ENCODE data around the gene LRRC63. TPM values are rescaled to one million over a fixed set of nuclear protein-coding genes. Genes with fewer than 3 reads are reported as not detected.

The LRRC63 gene
- total RNA-seq, 4 donors from 2014 or later = 0.11 to 0.13 TPM; not detected in 2

DNA sequence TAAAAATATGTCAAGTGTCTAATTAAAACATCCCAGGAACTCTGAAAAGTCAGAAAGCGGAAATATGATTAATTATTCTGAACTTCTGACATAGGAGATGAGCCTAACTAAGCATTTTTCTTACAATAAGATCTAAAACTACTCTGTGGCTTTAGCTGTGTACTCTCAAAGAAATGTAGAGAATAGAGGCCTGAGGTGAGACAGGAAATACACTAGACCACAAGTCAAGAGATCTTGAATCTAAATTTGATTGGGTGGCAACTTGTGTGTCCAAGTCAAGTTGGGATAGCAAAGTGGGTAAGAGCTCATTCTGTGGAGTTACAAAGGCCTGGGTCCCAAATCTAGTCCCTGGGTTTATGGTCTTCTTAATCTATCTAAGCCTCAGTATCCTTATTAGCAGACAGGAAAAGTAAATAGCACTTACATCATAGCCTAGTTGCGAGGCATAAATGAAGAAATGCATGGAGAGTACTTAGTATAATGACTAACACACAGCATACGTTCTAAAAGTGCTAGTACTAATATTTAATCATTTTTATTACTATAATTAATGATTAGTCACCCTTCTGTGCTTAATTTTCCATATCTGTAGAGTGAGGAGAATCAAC is 9.4 kb upstream of the LRRC63 start:
- intact Hi-C loops (cut with DNase I) = no loop called here
- no peaks in the 10 kb centered on the region for H3K9me3 ChIP-seq
- no peaks in the 10 kb centered on the region for H3K36me3 ChIP-seq
- no peak overlapping the region for H3K27ac ChIP-seq
- H3K27me3 ChIP-seq = no peaks in the 10 kb centered on the region
- 90 to 91% methylated on average over 3 of the region's 3 CpGs for WGBS, 2 donors
- H3K4me3 ChIP-seq (replicated peaks in 1 of 3) = no peak overlapping the region
- no peaks in the 10 kb centered on the region for H3K4me1 ChIP-seq
- TF ChIP-seq, protein P1, sequence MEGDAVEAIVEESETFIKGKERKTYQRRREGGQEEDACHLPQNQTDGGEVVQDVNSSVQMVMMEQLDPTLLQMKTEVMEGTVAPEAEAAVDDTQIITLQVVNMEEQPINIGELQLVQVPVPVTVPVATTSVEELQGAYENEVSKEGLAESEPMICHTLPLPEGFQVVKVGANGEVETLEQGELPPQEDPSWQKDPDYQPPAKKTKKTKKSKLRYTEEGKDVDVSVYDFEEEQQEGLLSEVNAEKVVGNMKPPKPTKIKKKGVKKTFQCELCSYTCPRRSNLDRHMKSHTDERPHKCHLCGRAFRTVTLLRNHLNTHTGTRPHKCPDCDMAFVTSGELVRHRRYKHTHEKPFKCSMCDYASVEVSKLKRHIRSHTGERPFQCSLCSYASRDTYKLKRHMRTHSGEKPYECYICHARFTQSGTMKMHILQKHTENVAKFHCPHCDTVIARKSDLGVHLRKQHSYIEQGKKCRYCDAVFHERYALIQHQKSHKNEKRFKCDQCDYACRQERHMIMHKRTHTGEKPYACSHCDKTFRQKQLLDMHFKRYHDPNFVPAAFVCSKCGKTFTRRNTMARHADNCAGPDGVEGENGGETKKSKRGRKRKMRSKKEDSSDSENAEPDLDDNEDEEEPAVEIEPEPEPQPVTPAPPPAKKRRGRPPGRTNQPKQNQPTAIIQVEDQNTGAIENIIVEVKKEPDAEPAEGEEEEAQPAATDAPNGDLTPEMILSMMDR (IDR thresholded peaks at IDR 0.05) = no peak
- TF ChIP-seq POLR2A (IDR thresholded peaks at IDR 0.05) = no peak
- DNase-seq = no peak

DNA sequence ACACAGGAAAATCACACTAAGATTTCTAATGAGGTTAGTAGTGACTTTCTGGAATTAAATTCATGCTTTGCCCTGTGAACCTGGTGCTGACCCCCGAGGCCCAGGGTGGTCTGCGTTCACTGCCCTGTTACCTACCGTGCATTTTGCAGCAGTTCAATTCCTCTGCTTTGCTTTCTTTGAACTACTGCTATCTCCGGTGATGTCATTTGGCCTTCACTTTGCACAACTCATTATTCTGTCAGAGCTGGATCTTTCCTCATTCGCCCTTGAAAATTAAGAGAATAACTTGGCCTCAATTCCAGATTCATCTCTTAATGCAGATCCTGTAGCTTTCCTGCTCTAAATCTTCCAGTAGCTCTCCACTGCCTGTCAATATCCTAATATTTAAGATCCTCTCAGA is 8.8 kb upstream of the LRRC63 start:
- Histone ChIP-seq H3K4me1 (no peaks in the 10 kb centered on the region), H3K4me3 (replicated peaks in 1 of 3) (no peak overlapping the region), H3K9me3 (no peaks in the 10 kb centered on the region), H3K27me3 (no peaks in the 10 kb centered on the region), H3K27ac (no peak overlapping the region), H3K36me3 (no peaks in the 10 kb centered on the region)
- DNase-seq = no peak
- 85 to 86% methylated on average over 5 of the region's 5 CpGs for WGBS, 2 donors
- no peak for TF ChIP-seq POLR2A (IDR thresholded peaks at IDR 0.05)
- TF ChIP-seq, protein P1 (IDR thresholded peaks at IDR 0.05) = no peak
- intact Hi-C loops (cut with DNase I) = no loop called here

DNA sequence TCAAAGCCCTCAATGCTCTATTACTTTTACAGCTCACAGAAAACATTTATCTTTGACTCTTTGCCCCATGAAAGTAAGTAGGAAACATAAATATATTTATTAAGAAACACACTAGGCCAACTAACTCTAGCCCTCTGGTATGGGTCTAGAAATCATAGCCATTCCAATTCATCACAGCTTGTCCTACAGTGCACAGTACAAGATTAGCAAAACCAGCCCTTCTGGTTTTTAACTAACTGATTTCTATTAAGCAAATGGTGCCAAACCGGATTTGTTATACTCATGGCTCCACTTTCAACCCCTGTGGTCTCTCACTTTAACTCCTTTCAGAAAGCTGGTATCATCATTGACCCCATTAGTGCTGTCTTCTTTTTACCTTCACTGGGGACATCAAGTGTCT is 5.6 kb upstream of the LRRC63 start:
- no peaks in the 10 kb centered on the region for H3K27me3 ChIP-seq
- no peaks in the 10 kb centered on the region for H3K36me3 ChIP-seq
- DNase-seq = no peak
- 55 to 62% methylated on average over 1 of the region's 1 CpG for WGBS, 2 donors
- H3K27ac ChIP-seq = no peak overlapping the region
- H3K9me3 ChIP-seq = no peaks in the 10 kb centered on the region
- H3K4me1 ChIP-seq = no peaks in the 10 kb centered on the region
- no peak for TF ChIP-seq POLR2A (IDR thresholded peaks at IDR 0.05)
- TF ChIP-seq, protein P1 (IDR thresholded peaks at IDR 0.05) = no peak
- H3K4me3 ChIP-seq (replicated peaks in 1 of 3) = no peak overlapping the region
- intact Hi-C loops (cut with DNase I) = no loop called here

DNA sequence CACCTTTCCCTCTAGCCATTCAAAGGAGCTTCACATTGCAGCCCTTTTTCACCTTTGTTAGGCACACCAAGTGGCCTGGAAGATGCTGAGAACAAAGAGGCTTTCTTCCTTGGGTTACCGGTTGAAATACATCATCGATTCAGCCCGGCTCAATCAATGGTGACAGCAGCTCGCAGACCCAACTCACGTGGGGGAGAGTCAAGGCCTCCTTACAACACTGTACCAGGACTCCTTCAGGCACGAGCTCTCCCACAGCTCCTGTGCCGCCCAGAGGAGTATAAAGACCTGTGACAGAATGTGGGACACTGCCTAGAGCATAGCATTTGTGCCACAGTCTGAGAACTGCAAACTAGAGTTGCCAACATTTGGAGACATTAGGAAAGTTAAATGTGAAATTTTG is 3.9 kb upstream of the LRRC63 start:
- no peaks in the 10 kb centered on the region for H3K36me3 ChIP-seq
- H3K27me3 ChIP-seq = no peaks in the 10 kb centered on the region
- no peak overlapping the region for H3K27ac ChIP-seq
- 77% methylated on average over 7 of the region's 7 CpGs for WGBS, 2 donors
- peaks cover 0 to 3% of the 10 kb centered on the region in 2 donors for H3K4me1 ChIP-seq
- intact Hi-C loops (cut with DNase I) = no loop called here
- no peak for TF ChIP-seq POLR2A (IDR thresholded peaks at IDR 0.05)
- TF ChIP-seq, protein P1 (IDR thresholded peaks at IDR 0.05) = no peak
- no peak for DNase-seq
- no peaks in the 10 kb centered on the region for H3K9me3 ChIP-seq
- no peak overlapping the region for H3K4me3 ChIP-seq (replicated peaks in 1 of 3)

DNA sequence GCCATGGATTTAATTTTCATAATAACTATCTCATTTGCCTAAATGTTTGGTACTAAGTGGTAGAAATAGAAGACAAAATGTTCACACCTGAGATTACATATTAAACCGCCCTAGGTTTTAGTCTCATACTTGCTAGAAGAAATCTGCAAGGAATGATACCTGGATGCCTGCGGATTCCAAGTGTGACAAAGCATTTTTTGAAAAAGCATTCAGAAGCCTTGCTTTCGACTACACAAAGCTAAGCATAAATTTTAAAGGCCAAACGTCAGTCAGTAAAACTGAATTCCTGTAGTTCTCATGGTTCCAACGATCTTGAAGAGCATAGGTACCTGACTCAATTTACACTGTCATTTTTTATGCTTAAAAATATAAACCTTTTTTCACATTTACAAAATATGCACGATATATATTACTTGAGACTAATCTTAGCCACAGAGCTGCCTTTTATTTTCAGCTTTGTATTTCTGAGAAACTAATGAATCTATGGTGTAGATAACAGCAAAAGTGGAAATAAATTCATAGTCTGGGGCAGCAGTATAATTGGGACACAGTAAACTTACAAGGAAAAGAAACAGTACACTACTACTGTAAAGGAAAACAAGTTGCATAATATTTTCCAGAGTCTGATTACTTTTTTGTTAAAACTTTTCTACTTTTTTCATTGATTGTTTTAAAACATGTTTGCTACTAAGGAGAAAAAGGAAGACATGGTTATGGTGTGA is 1.2 kb upstream of the LRRC63 start:
- 86 to 89% methylated on average over 6 of the region's 6 CpGs for WGBS, 2 donors
- no peaks in the 10 kb centered on the region for H3K36me3 ChIP-seq
- peaks cover 0 to 3% of the 10 kb centered on the region in 2 donors for H3K4me1 ChIP-seq
- TF ChIP-seq POLR2A (IDR thresholded peaks at IDR 0.05) = no peak
- TF ChIP-seq, protein P1 (IDR thresholded peaks at IDR 0.05) = no peak
- no peaks in the 10 kb centered on the region for H3K27me3 ChIP-seq
- no peaks in the 10 kb centered on the region for H3K9me3 ChIP-seq
- DNase-seq = no peak
- intact Hi-C loops (cut with DNase I) = no loop called here
- H3K27ac ChIP-seq = no peak overlapping the region
- no peak overlapping the region for H3K4me3 ChIP-seq (replicated peaks in 1 of 3)

All from thyroid gland (tissue), 4 donors.